SU-DHL-6 (cell line): ENCODE results near the gene MYH15.

ENCODE experiments used
- H2AFZ ChIP-seq: fragments of 200-600 bp; sonication (generic); 2 replicates; pipeline ENCODE4 v1.6.1; 2014; ENCODE audit warnings: low read depth, mild to moderate bottlenecking, moderate library complexity, mixed read lengths, antibody characterized with exemption, low read length; ENCODE audit not compliant: severe bottlenecking
- H3F3A ChIP-seq: fragments of 200-600 bp; shearing (Covaris generic); 2 replicates; pipeline ENCODE4 v1.6.0; 2016; ENCODE audit warnings: antibody characterized with exemption, mild to moderate bottlenecking; ENCODE audit not compliant: insufficient read depth
- H3K27ac ChIP-seq: fragments of 200-600 bp; sonication (generic); 2 replicates; pipeline ENCODE4 v1.5.1; 2016; ENCODE audit warnings: low read depth, mild to moderate bottlenecking, low read length, moderate library complexity, mixed read lengths
- H3K27me3 ChIP-seq: fragments of 200-600 bp; sonication (generic), shearing (Covaris generic); 2 replicates; pipeline ENCODE4 v1.6.0; 2014; ENCODE audit warnings: mild to moderate bottlenecking, low read length
- H3K36me3 ChIP-seq: fragments of 200-600 bp; sonication (generic); 2 replicates; pipeline ENCODE4 v1.6.1; 2014; ENCODE audit warnings: mild to moderate bottlenecking, low read length, mixed read lengths
- H3K4me2 ChIP-seq: fragments of 300-600, 200-600 bp; shearing (Covaris generic), sonication (generic); 2 replicates; pipeline ENCODE4 v1.6.0; 2014; ENCODE audit warnings: low read length, low read depth, mild to moderate bottlenecking; ENCODE audit not compliant: poor library complexity, severe bottlenecking
- H3K4me3 ChIP-seq: fragments of 200-600 bp; sonication (generic); 2 replicates; pipeline ENCODE4 v1.5.1; 2014; ENCODE audit warnings: antibody characterized with exemption, low read length, mild to moderate bottlenecking, mixed read lengths; ENCODE audit not compliant: insufficient read depth, poor library complexity, severe bottlenecking
- H3K79me2 ChIP-seq: fragments of 200-600 bp; sonication (generic); 2 replicates; pipeline ENCODE4 v1.6.1; 2014; ENCODE audit warnings: mild to moderate bottlenecking, low read length, moderate library complexity; ENCODE audit not compliant: insufficient read depth
- H3K9ac ChIP-seq: fragments of 200-600 bp; sonication (generic); 2 replicates; pipeline ENCODE4 v1.7.0; 2014; ENCODE audit warnings: mild to moderate bottlenecking, low read length
- H3K9me2 ChIP-seq: fragments of 200-600 bp; sonication (generic); replicated peaks from 2 replicates; pipeline ENCODE4 v1.6.1; 2014; ENCODE audit warnings: low read length; ENCODE audit not compliant: insufficient read depth
- H3K9me3 ChIP-seq: fragments of 200-600 bp; sonication (generic); 2 replicates; pipeline ENCODE4 v1.6.1; 2014; ENCODE audit warnings: low read length, mixed read lengths; ENCODE audit not compliant: insufficient read depth
- H4K20me1 ChIP-seq: fragments of 200-600 bp; sonication (generic); 2 replicates; pipeline ENCODE4 v1.6.1; 2014; ENCODE audit warnings: low read depth, mild to moderate bottlenecking, antibody characterized with exemption, low read length, moderate library complexity, mixed read lengths
- EZH2phosphoT487 ChIP-seq: fragments of 200-600 bp; sonication (generic), shearing (Covaris generic); conservative IDR thresholded peaks from 2 replicates; pipeline ENCODE4 v1.6.1; 2018; ENCODE audit warnings: mild to moderate bottlenecking, antibody characterized with exemption, low read length, moderate library complexity, mixed read lengths
- TF ChIP-seq, protein P1 (sequence below): fragments of 200-600 bp; sonication (generic); IDR thresholded peaks from one replicate; pipeline ENCODE4 v1.5.1; 2017; ENCODE audit warnings: antibody characterized with exemption, mild to moderate bottlenecking, low read length, moderate library complexity; ENCODE audit not compliant: insufficient read depth, poor library complexity, severe bottlenecking

The MYH15 gene

GRCh38 chr3:108409800-108410178 lies 100.6 kb downstream of the MYH15 start:
- H3K27ac ChIP-seq: no peak overlapping the region
- H3F3A ChIP-seq: no peaks in the 10 kb centered on the region
- H3K4me3 ChIP-seq: no peak overlapping the region
- H3K4me2 ChIP-seq: no peak overlapping the region
- no peak overlapping the region for H2AFZ ChIP-seq
- H3K9me3 ChIP-seq: no peaks in the 10 kb centered on the region
- H3K9me2 ChIP-seq: no peaks in the 10 kb centered on the region
- H3K79me2 ChIP-seq: no peaks in the 10 kb centered on the region
- H3K9ac ChIP-seq: no peak overlapping the region
- H3K36me3 ChIP-seq: no peaks in the 10 kb centered on the region
- TF ChIP-seq EZH2phosphoT487: no peak
- TF ChIP-seq, protein P1, sequence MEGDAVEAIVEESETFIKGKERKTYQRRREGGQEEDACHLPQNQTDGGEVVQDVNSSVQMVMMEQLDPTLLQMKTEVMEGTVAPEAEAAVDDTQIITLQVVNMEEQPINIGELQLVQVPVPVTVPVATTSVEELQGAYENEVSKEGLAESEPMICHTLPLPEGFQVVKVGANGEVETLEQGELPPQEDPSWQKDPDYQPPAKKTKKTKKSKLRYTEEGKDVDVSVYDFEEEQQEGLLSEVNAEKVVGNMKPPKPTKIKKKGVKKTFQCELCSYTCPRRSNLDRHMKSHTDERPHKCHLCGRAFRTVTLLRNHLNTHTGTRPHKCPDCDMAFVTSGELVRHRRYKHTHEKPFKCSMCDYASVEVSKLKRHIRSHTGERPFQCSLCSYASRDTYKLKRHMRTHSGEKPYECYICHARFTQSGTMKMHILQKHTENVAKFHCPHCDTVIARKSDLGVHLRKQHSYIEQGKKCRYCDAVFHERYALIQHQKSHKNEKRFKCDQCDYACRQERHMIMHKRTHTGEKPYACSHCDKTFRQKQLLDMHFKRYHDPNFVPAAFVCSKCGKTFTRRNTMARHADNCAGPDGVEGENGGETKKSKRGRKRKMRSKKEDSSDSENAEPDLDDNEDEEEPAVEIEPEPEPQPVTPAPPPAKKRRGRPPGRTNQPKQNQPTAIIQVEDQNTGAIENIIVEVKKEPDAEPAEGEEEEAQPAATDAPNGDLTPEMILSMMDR: no peak
- H4K20me1 ChIP-seq: no peaks in the 10 kb centered on the region
- H3K27me3 ChIP-seq: no peaks in the 10 kb centered on the region

DNA sequence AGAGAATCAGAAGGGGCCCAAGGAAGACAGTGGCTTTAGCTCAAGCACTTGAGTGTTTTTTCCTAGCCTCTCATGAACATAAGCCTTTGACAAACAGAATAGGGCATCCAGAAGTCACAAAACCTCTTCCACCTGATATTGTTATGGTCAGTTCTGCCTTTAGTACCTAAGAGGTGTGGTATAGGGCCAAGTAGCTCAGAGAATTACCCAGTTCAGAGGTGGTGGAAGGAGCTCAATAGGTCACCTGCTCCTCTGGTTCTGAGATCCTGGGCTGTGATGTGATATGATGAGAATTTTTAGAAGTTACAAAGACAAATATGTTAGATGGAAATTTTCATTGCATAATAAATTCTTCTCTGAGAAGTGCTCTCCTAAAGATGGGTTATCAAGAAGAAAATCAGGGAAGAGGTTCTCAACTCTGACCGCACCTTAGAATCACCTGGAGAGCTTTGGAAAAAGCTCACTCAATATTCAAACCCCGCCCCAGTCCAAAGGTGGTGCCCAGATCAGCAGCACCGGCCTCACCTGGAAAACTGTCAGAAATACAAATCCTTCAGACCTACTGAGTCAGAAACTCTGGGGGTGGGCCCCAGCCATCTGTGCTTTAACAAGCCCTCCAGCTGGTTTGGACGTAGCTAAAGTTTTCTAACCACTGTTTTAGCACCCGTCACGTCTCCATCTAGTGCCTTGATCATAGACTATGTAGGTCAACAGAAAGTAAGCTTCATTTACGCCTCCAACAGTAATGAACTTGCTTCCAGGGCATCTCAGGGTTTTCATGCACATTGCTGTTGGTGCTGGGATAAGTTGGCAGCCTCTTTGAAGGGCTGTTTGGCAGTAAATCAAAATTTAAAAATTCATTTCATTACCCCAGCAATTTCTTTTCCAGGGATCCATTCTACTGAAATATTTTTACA lies 101.3 kb downstream of the MYH15 start:
- no peaks in the 10 kb centered on the region for H3K27me3 ChIP-seq

GRCh38 chr3:108407886-108408285 lies 102.5 kb downstream of the MYH15 start:
- no peaks in the 10 kb centered on the region for H3F3A ChIP-seq
- H3K27ac ChIP-seq: no peak overlapping the region
- no peaks in the 10 kb centered on the region for H3K9me2 ChIP-seq
- H3K79me2 ChIP-seq: no peaks in the 10 kb centered on the region
- H3K27me3 ChIP-seq: no peaks in the 10 kb centered on the region
- H3K4me2 ChIP-seq: peak overlapping the region; percentile 17
- H3K36me3 ChIP-seq: no peaks in the 10 kb centered on the region
- no peak overlapping the region for H3K9ac ChIP-seq
- no peak overlapping the region for H3K4me3 ChIP-seq
- H4K20me1 ChIP-seq: no peaks in the 10 kb centered on the region
- TF ChIP-seq EZH2phosphoT487: no peak
- TF ChIP-seq, protein P1: no peak
- H2AFZ ChIP-seq: no peak overlapping the region
- H3K9me3 ChIP-seq: no peaks in the 10 kb centered on the region

More for the DNA sequence above, 101.3 kb downstream of the MYH15 start:
- H3K27ac ChIP-seq: no peak overlapping the region
- H3K9me2 ChIP-seq: no peaks in the 10 kb centered on the region
- H3K9me3 ChIP-seq: no peaks in the 10 kb centered on the region
- TF ChIP-seq EZH2phosphoT487: no peak
- TF ChIP-seq, protein P1: no peak
- no peak overlapping the region for H3K4me2 ChIP-seq
- H3K4me3 ChIP-seq: no peak overlapping the region
- H3K79me2 ChIP-seq: no peaks in the 10 kb centered on the region
- H4K20me1 ChIP-seq: no peaks in the 10 kb centered on the region
- no peaks in the 10 kb centered on the region for H3F3A ChIP-seq
- H3K36me3 ChIP-seq: no peaks in the 10 kb centered on the region
- H3K9ac ChIP-seq: no peak overlapping the region
- no peak overlapping the region for H2AFZ ChIP-seq
